ENCODE results near the gene TPGS2.

DNA sequence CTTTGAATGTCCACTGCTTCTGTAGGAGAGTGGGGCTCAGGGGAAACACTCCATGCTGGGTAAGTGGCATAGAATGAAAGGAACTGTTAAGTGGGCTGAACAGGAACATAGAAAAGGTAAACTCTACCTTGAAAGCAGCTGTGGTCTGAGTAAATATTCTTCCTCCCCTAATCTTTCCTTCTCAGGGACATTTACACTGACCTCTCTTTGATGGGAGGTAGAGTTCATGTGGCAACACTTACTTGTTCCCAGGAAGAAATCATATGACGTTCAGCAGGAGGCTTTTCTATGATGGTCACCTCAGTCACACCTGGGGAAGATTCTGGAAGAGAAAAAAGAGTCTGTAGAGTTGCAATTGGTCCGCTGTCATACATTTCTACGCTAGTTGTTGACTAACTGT lies 10.2 kb downstream of the TPGS2 start:
- no peak for TF ChIP-seq GATA3 (IDR thresholded peaks at IDR 0.05; ENCODE audit: low read depth, low read length)
- TF ChIP-seq GATA2 (IDR thresholded peaks at IDR 0.05; ENCODE audit: low read depth, low read length), result no peak

Data from SH-SY5Y (cell line).